PC-3 (cell line): ENCODE data around the gene TLNRD1.

Source experiments
- EZH2 ChIP-seq: fragments of 300-600 bp; sonication (generic); IDR thresholded peaks from one replicate; pipeline ENCODE4 v1.6.1; 2017; ENCODE audit warnings: antibody characterized with exemption, mild to moderate bottlenecking, low read length; ENCODE audit not compliant: unreplicated experiment
- EZH2phosphoT487 ChIP-seq: fragments of 300-600 bp; sonication (generic); IDR thresholded peaks from 2 replicates; pipeline ENCODE4 v1.6.1; 2018; ENCODE audit warnings: mild to moderate bottlenecking, antibody characterized with exemption, low read length, borderline replicate concordance
- TF ChIP-seq, protein P1 (sequence below): fragments of 300-600 bp; sonication (generic); conservative IDR thresholded peaks from 2 replicates; pipeline ENCODE4 v1.5.1; 2017; ENCODE audit warnings: antibody characterized with exemption, low read depth, mild to moderate bottlenecking, low read length

- TF ChIP-seq EZH2 (no peak), EZH2phosphoT487 (no peak)
- TF ChIP-seq, protein P1, sequence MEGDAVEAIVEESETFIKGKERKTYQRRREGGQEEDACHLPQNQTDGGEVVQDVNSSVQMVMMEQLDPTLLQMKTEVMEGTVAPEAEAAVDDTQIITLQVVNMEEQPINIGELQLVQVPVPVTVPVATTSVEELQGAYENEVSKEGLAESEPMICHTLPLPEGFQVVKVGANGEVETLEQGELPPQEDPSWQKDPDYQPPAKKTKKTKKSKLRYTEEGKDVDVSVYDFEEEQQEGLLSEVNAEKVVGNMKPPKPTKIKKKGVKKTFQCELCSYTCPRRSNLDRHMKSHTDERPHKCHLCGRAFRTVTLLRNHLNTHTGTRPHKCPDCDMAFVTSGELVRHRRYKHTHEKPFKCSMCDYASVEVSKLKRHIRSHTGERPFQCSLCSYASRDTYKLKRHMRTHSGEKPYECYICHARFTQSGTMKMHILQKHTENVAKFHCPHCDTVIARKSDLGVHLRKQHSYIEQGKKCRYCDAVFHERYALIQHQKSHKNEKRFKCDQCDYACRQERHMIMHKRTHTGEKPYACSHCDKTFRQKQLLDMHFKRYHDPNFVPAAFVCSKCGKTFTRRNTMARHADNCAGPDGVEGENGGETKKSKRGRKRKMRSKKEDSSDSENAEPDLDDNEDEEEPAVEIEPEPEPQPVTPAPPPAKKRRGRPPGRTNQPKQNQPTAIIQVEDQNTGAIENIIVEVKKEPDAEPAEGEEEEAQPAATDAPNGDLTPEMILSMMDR = no peak
Measured at GRCh38 chr15:80966431-80967197, 34.1 kb upstream of the TLNRD1 start.
